GM12874 (cell line): Measurements from ENCODE around the gene LIF.

ENCODE experiments used
- TF ChIP-seq, protein P1 (sequence below): IDR thresholded peaks from 2 replicates; pipeline ENCODE4 v1.5.1; 2011; ENCODE audit warnings: low read depth, mild to moderate bottlenecking, control low read depth, low read length, moderate library complexity; ENCODE audit not compliant: insufficient read depth

The LIF gene

GRCh38 chr22:30266445-30267381 lies 20.2 kb upstream of the LIF start, which contains the start of gene OSM:
Gene OSM (minus strand): TSS chr22:30266851. CDS start chr22:30266799, 52 bp downstream.
- TF ChIP-seq, protein P1, sequence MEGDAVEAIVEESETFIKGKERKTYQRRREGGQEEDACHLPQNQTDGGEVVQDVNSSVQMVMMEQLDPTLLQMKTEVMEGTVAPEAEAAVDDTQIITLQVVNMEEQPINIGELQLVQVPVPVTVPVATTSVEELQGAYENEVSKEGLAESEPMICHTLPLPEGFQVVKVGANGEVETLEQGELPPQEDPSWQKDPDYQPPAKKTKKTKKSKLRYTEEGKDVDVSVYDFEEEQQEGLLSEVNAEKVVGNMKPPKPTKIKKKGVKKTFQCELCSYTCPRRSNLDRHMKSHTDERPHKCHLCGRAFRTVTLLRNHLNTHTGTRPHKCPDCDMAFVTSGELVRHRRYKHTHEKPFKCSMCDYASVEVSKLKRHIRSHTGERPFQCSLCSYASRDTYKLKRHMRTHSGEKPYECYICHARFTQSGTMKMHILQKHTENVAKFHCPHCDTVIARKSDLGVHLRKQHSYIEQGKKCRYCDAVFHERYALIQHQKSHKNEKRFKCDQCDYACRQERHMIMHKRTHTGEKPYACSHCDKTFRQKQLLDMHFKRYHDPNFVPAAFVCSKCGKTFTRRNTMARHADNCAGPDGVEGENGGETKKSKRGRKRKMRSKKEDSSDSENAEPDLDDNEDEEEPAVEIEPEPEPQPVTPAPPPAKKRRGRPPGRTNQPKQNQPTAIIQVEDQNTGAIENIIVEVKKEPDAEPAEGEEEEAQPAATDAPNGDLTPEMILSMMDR: no peak

- TF ChIP-seq, protein P1: no peak
Observed at GRCh38 chr22:30265823-30266444, 19.4 kb upstream of the LIF start.

GRCh38 chr22:30265131-30265720 lies 18.7 kb upstream of the LIF start:
- TF ChIP-seq, protein P1: no peak

DNA sequence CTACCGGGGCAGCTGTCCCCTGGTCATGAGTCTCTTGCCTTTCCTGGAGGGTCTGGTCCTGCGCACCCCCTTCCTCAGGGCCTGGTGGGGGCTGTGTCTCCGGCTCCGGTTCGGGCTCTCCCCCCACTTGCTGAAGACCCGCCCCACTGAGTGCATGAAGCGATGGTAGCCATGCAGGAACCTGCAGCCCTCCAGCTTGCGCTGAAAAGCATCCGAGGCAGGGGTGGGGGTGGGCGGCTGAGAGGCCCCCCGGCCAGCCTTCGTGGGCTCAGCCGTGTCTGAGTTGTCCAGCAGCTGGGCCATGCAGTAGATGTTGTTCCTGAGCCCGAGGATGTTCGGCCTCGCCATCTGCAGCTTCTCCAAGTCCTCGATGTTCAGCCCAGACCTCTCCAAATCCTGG lies 17.3 kb upstream of the LIF start:
- TF ChIP-seq, protein P1: no peak

- TF ChIP-seq, protein P1: peak; percentile 91
Observed at GRCh38 chr22:30262917-30263741, 16.6 kb upstream of the LIF start.

- TF ChIP-seq, protein P1: no peak
Observed at GRCh38 chr22:30262112-30262511, 15.6 kb upstream of the LIF start.
